ENCODE data around the gene ADGRA1.
"Not testable (repeated sequence)": the region's sequence is repeated elsewhere in the genome, so short reads cannot be mapped to it uniquely, and the experiment has no call there.

The ADGRA1 gene

GRCh38 chr10:133096616-133097269, 9.0 kb downstream of the ADGRA1 start:
- DNase-seq = no peak

GRCh38 chr10:133097418-133097817, 9.7 kb downstream of the ADGRA1 start:
- DNase-seq = no peak

GRCh38 chr10:133097961-133098360, 10.2 kb downstream of the ADGRA1 start:
- no peak for DNase-seq

- DNase-seq = no peak
These were observed 10.9 kb downstream of the ADGRA1 start for GRCh38 chr10:133098426-133099124.

- no peak for DNase-seq
These were observed 11.8 kb downstream of the ADGRA1 start for GRCh38 chr10:133099571-133099970.

GRCh38 chr10:133100186-133100585, 12.5 kb downstream of the ADGRA1 start:
- DNase-seq = no peak

- DNase-seq = no peak
These were observed 13.1 kb downstream of the ADGRA1 start for GRCh38 chr10:133100706-133101415.

- DNase-seq = no peak
These were observed 13.7 kb downstream of the ADGRA1 start for GRCh38 chr10:133101416-133101810.

- DNase-seq = no peak
These were observed 14.8 kb downstream of the ADGRA1 start for GRCh38 chr10:133102415-133103095.

- DNase-seq = no peak
These were observed 15.7 kb downstream of the ADGRA1 start for GRCh38 chr10:133103311-133103910.

GRCh38 chr10:133104068-133104962, 16.6 kb downstream of the ADGRA1 start:
- no peak for DNase-seq

GRCh38 chr10:133104963-133105640, 17.4 kb downstream of the ADGRA1 start:
- DNase-seq = no peak

- no peak for DNase-seq
These were observed 18.1 kb downstream of the ADGRA1 start for GRCh38 chr10:133105686-133106390.

GRCh38 chr10:133106516-133106915, 18.8 kb downstream of the ADGRA1 start:
- DNase-seq = no peak

GRCh38 chr10:133107442-133107841, 19.7 kb downstream of the ADGRA1 start:
- DNase-seq = no peak

- no peak for DNase-seq
These were observed 22.0 kb downstream of the ADGRA1 start for GRCh38 chr10:133109711-133110110.

- no peak for DNase-seq
These were observed 22.4 kb downstream of the ADGRA1 start for GRCh38 chr10:133110133-133110532.

GRCh38 chr10:133110609-133111275, 23.0 kb downstream of the ADGRA1 start:
- no peak for DNase-seq

- not testable (repeated sequence) for DNase-seq
These were observed 23.9 kb downstream of the ADGRA1 start for GRCh38 chr10:133111640-133112039.
